GM19099 (cell line): ENCODE results near the gene NDUFB7.

Experiments
- POLR2A ChIP-seq: IDR thresholded peaks from 3 replicates; pipeline ENCODE4 v1.6.1; 2011; ENCODE audit warnings: low read depth; ENCODE audit not compliant: insufficient read length; ENCODE audit errors: extremely low read depth

Gene NDUFB7

DNA sequence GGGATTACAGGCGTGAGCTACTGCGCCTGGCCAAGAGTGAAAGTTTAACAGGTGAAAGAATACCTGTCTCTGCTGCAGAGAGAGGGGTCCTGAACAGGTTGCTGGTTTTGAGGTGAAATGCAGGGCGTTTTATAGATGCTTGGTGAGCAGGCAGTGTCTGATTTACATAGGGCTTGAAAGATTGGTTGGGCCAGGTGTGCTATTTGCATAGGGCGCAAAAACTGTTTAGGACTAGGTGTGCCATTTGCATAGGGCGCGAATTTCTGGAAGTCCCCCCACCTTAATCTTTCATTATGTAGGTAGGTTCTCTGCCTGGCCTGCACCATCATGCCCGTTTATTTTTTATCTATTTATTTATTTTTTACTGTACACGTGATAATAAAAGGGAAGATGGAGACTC, 4.5 kb upstream of the NDUFB7 start:
- TF ChIP-seq POLR2A, result no peak

DNA sequence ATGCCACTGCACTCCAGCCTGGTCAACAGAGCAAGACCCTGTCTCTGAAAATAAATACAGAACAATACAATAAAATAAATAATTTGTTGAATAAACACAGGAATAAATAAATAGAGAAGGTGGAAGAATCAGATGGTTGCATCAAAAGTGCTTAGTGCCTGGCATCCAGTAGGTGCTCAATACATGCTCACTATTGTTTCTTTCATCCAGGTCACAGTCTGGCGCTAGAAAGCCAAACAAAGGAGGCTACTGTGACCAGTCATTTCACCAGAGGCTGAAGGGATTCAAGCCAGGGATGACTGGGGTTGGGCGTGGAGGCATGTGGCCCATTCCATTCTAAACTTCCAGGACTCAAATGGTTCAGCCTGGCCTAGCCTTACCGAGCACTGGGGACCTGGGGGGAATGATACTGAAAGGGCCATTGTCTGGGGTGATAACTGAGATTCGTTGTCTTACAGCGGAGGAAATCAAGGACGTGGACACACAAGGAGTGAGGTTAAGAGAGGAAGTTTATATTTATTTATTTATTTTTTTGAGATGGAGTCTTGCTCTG, 3.6 kb upstream of the NDUFB7 start:
- TF ChIP-seq POLR2A, result no peak

GRCh38 chr19:14570864-14571527, 870 bp downstream of the NDUFB7 start:
- TF ChIP-seq POLR2A, result no peak

- TF ChIP-seq POLR2A, result no peak
These were observed 4.8 kb downstream of the NDUFB7 start for GRCh38 chr19:14567079-14567478.

DNA sequence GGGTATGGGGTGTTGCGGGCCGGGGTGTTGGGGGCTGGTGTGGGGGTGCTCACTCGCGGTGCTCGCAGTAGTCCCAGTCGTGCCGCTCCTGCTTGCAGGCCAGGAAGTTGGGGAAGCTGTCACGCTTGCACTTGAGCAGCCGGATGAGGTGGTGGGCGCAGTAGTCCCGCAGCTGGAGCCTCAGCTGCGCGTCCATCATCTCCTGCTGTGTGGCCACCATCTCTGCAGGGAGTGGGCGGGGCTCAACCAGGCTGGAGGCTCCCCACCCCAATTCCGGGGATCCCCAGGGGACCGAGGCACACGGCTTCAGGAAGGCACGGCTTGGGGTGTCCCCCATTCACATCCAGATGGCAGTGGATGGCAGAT, 5.2 kb downstream of the NDUFB7 start:
- TF ChIP-seq POLR2A, result no peak

- no peak for TF ChIP-seq POLR2A
These were observed 5.8 kb downstream of the NDUFB7 start for GRCh38 chr19:14565765-14566711.

- no peak for TF ChIP-seq POLR2A
These were observed 6.6 kb downstream of the NDUFB7 start for GRCh38 chr19:14565298-14565679.

DNA sequence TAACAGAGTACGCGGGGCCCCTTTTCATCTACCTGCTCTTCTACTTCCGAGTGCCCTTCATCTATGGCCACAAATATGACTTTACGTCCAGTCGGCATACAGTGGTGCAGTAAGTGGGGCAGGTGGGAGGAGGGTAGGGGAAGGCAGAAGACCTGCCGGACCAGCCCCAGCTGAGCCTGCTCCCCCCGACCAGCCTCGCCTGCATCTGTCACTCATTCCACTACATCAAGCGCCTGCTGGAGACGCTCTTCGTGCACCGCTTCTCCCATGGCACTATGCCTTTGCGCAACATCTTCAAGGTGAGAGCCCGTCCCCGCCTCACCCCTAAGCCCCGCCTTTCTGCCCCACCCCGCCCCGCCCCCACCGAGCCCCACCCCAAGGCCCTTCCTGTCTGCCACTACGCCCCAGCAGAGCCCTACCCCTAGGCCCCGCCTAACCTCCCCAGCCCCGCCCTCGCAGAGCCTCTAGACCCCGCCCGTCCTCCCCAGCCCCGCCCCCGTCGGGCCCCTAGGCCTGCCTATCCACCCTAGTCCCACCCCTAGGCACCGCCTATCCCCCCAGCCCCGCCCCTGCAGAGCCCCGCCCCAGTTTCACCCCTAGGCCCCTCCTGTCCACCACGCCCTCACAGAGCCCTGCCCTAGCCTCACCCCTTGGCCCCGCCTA, 7.7 kb downstream of the NDUFB7 start:
- TF ChIP-seq POLR2A, result no peak

- no peak for TF ChIP-seq POLR2A
These were observed 8.3 kb downstream of the NDUFB7 start for GRCh38 chr19:14563590-14563926.

- no peak for TF ChIP-seq POLR2A
These were observed 8.9 kb downstream of the NDUFB7 start for GRCh38 chr19:14562660-14563589.

DNA sequence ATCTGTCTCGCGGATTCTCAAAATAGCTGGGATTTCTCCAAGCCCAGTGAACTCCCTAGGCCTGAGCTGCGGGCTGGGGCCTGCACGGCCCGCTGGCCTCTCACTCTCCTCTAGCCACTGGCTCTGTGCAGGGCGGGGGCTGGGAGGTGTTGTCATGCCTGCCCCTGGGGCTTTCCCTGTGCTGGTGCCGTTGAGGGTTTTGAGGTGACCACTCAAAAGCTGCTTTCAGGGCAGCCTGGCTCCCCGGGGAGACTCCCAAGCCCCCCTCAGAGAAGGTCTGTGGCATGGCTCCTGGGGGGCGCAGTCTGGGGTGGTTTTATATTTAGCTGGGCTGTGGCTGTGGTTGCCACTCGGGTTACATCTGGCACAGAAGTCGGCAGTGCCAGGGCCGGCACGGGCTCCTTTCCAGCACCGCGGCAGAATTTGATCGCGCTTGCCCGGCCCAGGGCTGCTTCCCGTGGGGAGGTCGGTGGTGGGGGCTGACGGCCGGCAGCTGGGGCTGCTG, 10.0 kb downstream of the NDUFB7 start:
- TF ChIP-seq POLR2A, result no peak

DNA sequence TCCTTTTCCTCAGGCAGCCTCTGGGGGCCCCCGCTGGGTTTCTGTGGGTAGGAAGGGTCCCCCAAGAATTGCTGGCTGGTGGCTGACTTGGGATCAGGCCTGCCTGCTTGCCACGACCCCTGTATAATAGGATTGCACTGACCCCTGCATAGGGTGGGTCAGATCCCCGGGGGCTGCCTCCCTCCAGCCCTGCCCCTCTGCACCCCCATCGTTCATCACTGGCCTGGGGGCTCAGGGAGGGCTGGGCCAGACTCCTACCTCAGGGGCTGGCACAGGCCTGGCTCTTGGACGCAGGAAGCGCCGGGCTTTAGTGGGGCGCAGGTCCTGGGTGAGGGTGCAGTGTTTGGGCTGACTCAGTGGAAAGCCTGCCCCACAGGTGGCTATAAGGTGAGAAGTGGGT, 10.6 kb downstream of the NDUFB7 start:
- TF ChIP-seq POLR2A, result no peak

DNA sequence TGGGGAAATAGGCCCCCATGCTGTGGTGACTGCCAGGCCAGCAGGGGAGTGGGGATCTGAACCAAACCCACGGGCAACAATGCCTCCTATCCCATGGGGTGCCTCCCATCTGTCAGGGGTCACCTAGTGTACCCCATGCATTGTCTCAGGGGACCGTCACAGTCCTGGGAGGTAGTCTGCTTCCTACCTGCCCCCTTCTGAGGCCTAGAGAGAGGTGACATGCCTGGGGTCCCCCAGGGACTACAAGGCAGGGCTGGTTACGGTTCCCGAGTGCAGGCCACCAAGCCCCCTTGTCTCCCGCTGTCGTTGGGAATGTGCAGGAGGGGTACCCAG, 11.1 kb downstream of the NDUFB7 start:
- TF ChIP-seq POLR2A, result no peak
